ENCODE measurements around the gene MISP3.
A peak's percentile ranks its signal among the peaks of the same experiment; 100 is the strongest.

Gene MISP3

GRCh38 chr19:14106840-14107239 lies 34.3 kb downstream of the MISP3 start:
- DNase-seq = no peak

DNA sequence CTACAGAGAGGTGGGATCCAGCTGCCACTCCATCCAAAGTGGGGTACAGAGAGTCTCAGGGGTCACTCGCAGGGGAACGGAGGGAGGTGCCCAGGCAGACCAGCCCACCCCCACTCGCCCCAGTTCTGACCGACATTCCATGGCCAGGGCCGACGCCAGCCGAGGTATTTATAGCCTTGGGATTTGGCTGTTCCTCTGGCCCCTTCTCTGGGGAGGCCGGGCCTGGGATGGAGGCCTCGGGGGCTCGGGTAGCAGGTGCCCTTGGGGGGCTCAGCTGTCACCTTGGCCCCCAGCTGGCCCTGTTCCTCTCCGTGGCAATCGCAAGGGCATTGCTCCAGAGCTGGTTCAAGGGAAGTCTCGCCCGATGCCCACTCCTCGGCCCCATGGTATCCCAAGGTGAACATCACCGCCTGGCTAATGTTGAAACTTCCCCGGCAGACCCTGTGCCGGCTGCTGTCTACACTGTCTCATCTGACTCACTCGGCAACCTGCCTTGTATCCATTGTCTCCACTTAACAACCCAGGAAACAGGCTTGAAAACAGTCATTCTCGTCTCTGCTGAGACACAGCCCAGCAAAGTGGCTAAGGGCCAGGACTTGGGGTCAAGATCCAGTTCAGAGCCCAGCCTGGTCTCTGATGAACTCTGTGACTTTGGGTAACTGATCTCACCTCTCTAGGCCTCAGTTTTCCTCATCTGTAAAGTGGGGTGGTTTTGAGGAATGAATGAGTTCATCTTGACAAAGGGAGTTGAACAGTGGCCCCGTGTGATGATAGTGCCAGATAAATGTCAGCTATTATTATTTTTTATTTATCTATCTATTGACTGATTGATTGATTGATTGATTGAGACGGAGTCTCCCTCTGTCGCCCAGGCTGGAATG lies 35.2 kb downstream of the MISP3 start:
- DNase-seq = no peak

DNA sequence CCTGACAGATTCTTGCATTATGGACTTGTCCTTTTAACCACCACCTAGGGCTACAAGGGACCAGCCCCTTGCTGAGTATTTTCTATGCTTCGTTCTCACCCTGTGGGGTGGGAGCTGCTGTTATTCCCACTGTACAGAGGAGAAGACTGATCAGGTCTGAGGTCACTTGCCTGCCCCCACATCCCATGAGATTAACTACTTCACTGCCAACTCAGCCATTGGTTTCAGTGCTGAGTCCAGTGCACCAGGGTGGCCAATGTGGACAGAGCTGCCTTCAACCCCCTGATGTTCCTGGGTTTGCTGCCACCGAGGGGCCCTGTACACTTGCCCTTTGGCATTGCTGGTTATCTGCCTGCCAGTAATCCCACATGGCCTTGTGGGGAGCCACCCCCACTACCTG lies 38.1 kb downstream of the MISP3 start:
- DNase-seq = no peak

GRCh38 chr19:14111486-14111885 lies 38.9 kb downstream of the MISP3 start:
- DNase-seq = no peak

GRCh38 chr19:14112051-14112808 lies 39.6 kb downstream of the MISP3 start:
- DNase-seq = no peak

DNA sequence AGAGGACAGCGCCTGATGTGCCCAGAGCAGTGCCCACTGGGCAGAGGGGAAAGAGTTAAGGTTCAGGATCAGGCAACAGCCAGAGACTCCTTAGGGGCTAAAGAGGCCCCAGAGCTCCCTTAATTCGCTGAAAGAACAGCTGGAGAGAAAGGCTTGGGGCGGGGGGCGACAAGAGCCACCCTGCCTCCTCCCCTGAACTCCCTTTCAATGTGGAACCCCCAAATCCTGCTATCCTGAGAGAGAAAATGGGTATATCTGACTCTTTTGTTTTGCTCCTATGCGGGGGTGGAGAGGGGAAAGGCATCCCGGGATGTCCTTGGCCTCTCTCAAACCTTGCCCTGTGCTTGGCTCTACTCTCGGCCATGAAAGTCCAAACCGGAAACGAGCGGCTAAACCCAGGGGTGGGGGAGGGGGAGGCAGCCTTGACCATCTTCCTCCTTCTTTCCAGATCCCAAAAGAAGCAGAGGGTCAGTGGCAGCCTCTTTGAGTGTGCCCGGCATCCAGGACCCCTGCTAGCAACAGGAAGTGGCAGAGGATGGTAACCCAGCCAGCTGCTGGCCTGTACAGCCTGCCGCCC lies 40.3 kb downstream of the MISP3 start:
- DNase-seq = no peak

DNA sequence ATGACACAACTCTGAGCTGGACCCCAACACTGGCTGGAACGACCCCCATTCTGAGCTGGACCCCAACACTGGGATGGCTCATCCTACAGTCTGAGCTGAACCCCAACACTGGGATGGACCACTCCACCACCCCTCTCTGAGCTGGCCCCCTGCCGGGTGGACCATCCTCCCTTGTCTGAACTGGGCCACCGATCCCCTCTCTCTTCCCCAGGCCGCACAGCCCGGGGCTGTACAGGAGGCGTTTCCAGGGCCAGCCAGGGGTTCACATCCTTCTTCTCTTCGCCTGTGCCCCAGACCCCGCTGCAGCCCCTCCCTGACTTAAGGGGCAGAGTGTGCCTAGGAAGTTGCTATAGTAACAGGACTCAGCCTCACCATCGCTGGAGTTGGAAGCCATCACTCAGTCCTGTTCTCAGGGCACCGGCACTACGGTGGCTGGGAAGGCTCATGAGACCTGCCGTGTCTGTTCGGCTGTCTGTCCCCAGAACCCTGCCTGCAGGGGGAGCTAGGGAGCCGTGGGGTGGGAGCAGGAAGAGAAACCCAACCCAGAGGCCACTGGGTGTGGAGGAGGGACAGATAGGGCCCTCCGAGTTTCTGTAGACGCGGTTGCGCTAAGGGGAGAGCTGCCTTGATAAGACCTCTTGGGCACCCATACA lies 41.3 kb downstream of the MISP3 start:
- no peak for DNase-seq

- DNase-seq = no peak
Observed at GRCh38 chr19:14114439-14114838, 41.9 kb downstream of the MISP3 start.

GRCh38 chr19:14114854-14115253 lies 42.3 kb downstream of the MISP3 start:
- DNase-seq = peak; percentile 39

DNA sequence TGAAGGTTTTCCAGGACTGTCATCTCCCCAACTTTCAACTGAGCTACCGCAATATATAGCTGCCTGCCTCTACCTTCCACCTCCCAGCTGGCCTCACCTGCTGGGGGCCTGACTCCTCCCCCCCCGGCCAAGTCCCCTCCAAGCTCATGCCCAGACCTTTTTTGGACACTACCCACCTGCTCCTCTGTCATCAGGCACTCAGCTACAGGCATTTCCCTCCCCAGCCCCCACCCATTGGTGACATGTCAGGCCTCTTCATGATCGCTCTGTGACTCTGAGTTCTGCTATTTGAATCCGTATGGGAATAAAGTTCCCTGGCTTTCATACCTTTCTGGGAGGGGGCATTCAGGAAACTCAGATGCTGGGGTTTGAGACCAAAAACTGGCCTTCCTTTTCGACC lies 43.2 kb downstream of the MISP3 start:
- DNase-seq = no peak

DNA sequence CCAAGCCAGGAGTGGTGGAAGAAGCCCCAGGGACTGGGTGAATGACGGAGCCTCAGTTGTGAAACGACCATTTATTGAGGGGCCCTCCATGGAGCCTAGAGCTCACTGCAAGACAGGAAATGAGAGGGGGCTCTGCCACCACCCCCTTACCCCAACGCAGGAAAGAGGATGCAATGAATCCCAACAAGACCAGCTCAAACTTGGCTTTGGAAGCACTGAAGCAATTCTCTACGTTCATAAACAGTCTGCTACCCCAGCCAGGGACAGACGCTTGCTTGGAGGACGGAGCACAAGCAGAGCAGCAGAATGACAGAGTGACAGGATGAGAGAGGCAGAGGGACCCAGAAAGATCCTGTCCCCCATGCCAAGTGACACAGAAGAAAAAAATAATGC lies 43.9 kb downstream of the MISP3 start:
- DNase-seq = no peak

DNA sequence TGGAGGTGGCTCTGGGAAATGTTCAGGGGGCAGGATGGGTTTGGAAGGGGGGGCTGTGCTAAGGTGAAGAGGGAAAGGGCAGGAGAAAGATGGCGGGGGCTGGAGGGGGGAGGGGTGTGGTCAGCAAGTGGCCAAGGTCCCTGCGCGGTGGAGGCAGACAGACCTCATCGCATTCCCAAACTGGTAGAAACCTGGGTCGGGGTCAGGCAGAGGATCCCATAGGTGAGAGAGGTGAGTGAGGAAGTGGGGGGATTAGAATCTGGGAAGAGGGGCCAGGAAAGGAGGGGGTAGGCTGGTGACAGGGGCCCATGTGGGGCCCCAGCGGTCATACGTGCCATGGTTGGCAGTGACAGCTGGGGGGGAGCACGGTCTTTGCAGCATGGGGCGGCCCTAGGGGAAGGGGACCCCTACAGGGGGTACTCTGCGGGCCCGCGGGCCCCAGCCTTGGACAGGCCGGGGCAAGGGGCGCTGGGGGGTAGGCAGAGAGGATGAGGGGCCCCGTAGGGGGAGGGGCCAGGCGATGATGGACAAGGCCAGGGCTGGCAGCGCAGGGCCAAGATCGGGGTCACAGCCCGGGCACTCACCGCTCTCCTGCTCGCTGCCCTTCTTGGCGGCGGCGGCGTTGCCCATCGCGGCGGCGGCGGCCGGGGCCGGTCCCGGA lies 44.5 kb downstream of the MISP3 start:
- DNase-seq = no peak

DNA sequence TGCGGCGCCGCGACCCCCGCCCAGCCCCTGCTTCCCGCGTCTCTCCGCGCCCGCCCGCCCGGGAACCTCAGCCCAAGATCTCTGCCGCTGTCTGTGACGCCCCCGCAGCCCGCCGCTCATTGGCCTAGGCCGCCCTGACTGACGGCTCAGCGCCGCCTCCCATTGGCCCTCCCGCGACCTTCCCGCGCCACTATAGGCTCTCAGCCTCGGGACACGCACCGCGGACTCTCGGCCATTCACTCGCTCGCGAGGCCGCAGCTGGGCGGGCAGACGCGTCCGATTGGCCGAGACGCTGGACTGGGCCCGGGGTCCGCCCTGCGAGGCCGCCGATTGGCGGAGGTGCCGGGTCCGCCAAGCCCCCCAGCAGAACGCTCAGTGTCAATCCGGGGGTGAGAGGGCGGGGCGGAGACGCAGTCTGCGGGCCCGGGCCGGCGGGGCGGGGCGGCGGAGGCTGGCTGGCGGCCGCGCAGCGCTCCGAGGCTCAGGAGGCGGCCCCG lies 45.1 kb downstream of the MISP3 start, which contains the start of gene PRKACA:
PRKACA (minus strand) TSS at position 95 of the 497 bp plus-strand sequence. CDS start 215 bp downstream, outside the sequence.
- peak; percentile 94 for DNase-seq

DNA sequence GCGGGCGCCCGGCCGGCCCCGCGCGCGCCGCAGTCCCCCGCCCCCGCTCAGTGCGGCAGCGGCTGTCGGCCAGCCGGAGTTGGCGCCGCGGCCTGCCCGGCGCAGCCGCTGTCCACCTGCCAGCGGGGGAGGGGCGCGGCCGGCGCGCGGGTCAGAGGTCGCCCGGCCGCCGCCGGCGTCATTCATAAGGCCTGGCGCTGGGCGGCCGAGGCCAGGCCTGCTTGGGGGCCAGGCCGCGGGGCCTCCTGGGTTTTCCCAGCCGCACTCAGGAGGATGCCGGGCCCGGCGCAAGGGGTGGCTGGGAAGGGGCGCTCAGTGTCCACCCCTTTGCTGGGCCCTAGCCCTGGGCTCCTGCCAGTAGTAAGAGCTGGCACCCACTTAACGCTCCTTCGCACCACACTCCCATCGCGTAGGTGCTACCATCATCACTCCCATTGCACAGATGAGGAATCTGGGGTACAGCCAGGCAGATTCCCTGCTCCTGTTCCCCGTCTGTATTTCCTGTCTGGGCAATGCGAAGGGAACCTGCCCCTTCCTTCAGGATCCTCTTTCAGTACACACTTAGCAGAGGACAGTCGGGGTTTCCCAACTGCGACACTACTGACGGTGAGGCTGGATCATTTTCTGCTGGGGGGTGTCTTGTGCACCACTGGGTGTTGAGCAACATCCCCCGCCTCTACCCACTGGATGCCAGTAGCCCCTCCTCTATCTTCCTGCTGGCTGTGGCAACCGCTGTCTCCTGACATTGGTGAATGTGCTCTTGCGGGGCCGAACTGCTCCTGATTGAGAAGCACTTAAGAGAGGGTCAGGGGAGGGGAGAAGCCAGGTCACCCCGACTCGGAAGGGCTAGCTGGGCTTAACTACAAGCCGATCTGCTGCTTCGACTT lies 45.8 kb downstream of the MISP3 start:
- no peak for DNase-seq

DNA sequence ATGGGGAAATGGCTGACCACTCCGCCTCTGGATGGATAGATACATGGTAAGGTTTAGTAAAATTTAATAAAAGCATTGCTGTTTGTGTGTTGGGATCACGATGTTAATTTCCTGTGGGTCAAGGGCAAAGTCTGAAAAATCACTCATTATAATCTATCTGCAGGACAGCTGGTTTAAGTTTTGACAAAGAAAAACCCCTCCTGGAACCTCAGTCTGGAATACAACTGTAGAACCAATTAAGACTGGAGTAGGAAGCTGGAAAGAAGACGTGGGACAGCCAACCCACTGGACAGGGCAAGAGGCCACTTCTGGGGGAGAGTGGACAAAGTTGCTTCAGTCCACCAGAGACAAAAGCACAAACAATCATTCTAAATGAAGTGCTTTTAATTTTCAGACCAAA lies 46.6 kb downstream of the MISP3 start:
- no peak for DNase-seq

- no peak for DNase-seq
Observed at GRCh38 chr19:14119644-14120496, 47.3 kb downstream of the MISP3 start.

- DNase-seq = no peak
Observed at GRCh38 chr19:14120497-14120780, 47.9 kb downstream of the MISP3 start.

DNA sequence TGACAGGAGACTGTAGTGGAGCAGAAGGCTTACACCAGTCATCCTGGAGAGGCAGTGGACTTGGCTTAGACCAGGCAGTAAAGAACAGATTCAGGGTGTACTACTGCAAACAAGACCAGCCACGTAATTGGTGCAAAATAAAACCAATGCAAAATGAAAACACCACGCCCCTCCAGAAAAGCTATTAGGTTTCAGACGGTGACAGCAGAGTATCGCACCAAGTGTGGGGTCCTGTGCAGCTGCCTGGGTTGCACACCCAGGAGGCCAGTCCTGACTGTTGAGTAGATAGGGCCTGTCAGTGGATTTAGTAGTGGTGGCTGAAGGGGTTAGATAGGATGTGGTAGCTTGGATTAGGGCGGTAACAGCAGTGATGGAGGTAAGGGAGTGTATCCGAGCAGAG lies 50.3 kb downstream of the MISP3 start:
- no peak for DNase-seq
